RCC 7860 (cell line): ENCODE data around the gene YY2.
"Not testable (repeated sequence)": the region's sequence is repeated elsewhere in the genome, so short reads cannot be mapped to it uniquely, and the experiment has no call there.

Experiments used
- DNase-seq: peaks from one replicate; pipeline ENCODE4 v3.0.0-alpha.2; 2015; ENCODE audit warnings: low spot score
- FAIRE-seq: peaks from 2 replicates; lab custom pipeline; 2012; peaks lifted over from hg19 to GRCh38; lab: Jason Lieb, UNC

Gene YY2

DNA sequence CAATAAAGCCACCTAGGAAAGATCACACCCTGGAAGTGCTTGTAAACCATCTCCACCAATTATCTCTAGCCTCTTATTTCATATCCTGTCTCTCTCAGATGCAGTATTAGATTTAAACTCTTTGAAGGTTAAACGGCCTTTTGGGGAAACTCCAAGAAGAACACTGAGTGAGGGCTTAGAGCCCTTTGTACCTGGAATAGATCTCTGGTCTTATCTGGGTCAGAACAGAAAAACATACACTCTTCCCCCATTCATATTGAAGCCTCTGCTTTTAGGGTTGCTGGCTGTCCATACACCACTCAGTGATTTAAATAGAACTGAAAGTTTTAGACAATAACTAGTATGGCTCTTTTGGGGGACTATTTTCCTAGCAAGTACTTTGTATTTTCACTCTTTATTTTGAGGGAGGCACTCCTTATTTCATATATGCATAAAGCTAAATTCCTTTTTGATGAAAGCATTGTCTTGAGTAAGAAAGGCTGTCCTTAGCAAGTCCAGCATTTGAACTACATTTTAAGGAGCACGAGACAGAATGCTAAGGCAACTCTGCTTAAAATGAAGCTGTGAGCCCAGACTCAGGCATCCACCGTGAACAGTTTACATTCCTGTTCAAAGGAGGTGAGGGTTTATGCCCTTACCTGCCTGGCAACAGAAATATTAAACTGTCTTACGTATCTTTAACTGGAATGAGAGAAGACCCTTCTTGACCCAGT is 17.4 kb downstream of the YY2 start:
- FAIRE-seq (no peak), DNase-seq (no peak)

DNA sequence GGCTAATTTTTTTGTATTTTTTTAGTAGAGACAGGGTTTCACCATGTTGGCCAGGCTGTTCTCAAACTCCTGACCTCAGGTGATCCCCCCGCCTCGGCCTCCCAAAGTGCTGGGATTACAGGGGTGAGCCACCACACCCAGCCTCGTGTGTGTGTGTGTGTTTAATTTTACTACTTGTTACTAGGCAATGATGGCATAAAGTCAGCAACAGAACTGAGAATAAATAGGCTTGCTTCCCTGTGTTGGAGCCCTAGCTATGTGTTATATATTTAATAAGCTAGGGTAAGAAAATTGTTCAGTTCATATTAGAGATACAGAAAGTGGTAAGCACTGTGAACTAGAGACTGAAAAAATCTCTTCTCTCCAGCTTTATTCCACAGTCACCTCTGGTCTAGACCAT is 18.4 kb downstream of the YY2 start:
- not testable (repeated sequence) for FAIRE-seq, DNase-seq

DNA sequence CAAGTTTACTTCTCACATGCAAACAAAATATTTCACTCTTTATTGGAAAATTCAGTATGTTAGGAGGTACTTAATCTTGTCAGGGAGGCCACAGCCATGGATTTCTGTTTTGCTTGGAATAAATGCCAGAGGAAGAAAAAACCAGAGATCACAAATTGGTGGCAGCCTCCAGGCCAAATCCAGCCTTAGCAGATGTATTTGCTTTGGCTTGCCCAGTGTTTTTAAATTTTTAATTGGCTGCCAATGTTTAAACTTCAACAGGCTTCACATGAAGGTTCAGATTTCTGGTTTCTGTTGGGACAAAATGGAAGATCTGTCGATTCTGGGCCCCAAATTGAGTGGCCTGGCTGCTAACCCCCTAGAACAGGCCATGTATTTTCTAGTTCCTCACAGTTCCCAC is 19.2 kb downstream of the YY2 start:
- DNase-seq (no peak), FAIRE-seq (no peak)

- DNase-seq = no peak
- FAIRE-seq = no peak
Observed at GRCh38 chrX:21881881-21882574, 26.2 kb downstream of the YY2 start.

- FAIRE-seq (no peak), DNase-seq (no peak)
Observed at GRCh38 chrX:21883258-21883657, 27.5 kb downstream of the YY2 start.

DNA sequence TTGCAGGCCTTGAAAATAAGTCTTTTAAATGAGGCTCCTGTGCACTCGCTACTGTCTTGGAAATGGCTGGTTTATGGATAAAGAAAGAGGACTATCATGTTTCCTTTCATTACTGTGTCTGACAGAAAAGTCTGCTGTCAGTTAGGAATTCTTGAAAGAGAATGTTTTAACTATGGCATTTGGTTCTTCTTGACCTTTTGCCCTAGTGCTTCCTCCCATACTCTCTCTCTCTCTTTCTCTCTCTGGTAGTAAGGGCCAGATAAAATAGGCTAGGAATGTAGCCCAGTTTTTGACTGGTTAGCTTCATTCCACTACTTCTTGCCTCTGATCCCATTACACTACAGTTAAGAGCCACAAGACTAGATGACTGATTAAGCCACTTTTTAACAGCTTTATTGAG is 29.8 kb downstream of the YY2 start:
- no peak for DNase-seq
- no peak for FAIRE-seq

DNA sequence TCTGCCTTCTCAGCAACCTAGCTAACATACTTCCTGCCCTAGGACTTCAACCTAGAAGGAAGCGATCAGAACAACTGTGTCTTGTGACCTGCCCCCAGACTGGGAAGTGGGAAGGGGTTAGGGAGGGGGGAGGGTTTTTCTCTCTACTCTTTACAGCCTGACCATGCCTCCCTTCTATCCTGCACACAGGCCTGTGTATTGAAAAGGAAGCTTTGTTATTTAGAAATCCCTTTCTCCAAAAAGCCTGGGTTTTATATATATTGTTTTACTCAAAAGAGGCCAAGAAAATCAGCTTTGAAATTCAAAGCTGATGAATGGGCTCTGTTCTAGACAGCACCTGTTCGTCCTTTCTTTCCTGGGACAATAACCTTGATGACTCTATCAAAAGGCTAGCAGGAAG is 49.5 kb downstream of the YY2 start:
- no peak for FAIRE-seq
- DNase-seq = no peak

DNA sequence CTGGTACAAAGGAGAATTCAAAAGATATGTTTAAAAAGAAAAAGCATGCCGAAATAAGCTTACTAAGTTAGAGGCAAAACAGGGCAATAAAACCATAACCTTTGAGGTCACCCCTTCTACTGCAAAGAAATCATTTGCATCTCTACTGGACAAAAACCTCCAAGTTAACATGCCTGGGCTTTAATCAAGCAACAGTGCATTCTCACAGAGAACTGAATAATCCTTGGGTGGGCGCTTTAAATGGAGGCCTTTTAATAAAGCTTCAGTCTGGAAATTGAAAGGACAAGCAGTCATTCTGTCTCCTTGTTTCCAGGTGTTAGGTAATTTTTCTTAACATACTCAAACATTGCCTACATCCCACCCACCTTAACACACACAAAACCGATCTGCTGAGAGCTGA is 50.2 kb downstream of the YY2 start:
- DNase-seq = no peak
- no peak for FAIRE-seq

DNA sequence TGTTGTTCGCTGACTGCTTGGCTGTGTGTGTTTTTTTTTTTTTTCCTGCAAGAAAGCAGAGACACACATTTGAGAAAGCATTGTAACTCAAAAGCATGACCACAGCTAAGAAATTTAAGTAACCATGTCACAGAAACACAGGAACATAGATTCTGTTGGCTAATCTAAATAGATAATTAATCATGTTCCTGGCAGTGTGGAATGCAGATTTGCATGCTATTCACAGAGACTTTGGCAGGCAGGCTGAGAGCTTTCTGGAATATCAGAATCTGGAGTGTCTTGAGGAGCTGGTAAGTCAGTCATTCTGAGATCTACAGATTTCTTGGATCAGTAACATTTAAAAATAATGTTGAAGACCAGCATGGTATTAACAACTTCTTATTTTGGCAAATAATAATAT is 51.5 kb downstream of the YY2 start:
- DNase-seq (no peak), FAIRE-seq (no peak)
